B cell (primary cell): ENCODE data around the gene EMID1. TPM values are rescaled to one million over a fixed set of nuclear protein-coding genes. Genes with fewer than 3 reads are reported as not detected.

ENCODE experiments used
- ATAC-seq: fragments of 200-7000 bp; cut with Tn5 transposase; one replicate; pipeline ENCODE4 v1.10.0; 2021; ENCODE audit warnings: low read depth, mild to moderate bottlenecking, moderate number of reproducible peaks, moderate library complexity
- CTCF ChIA-PET: fragments of 350-600 bp; sonication (Branson Sonifier 250); formaldehyde crosslinking; loops from one replicate; lab custom pipeline; 2021; ENCODE audit warnings: antibody characterized with exemption, inconsistent platforms; lab: Charles Lee
- POLR2A ChIA-PET: fragments of 350-600 bp; sonication (Branson Sonifier 250); formaldehyde crosslinking; loops from one replicate; lab custom pipeline; 2021; ENCODE audit warnings: antibody characterized with exemption; lab: Charles Lee
- DNase-seq: peaks from one replicate; pipeline ENCODE4 v3.0.0; 2013
- H2AFZ ChIP-seq: 2 replicates; pipeline ENCODE4 v1.6.1; 2012; ENCODE audit warnings: mild to moderate bottlenecking, low read depth, low read length; ENCODE audit not compliant: insufficient read depth, poor library complexity, severe bottlenecking
- H3K27ac ChIP-seq, 2 donors: 1 replicate in 1 of 2; 2 replicates in 1 of 2; pipeline ENCODE4 v1.5.1; 2012 to 2013; ENCODE audit warnings: low read length in 2 of 2, mild to moderate bottlenecking in 2 of 2, moderate library complexity in 1 of 2
- H3K27me3 ChIP-seq, 4 experiments: fragments of 200-600 bp in 1 of 4; sonication (generic) in 1 of 4; replicated peaks in 1 of 4; 1 replicate in 2 of 4; 2 replicates in 2 of 4; pipeline versions ENCODE4 v1.6.1 to v1.7.0; 2013 to 2016; ENCODE audit warnings: low read length in 3 of 4, mild to moderate bottlenecking in 2 of 4, mixed read lengths in 1 of 4, moderate library complexity in 1 of 4; ENCODE audit not compliant: insufficient read depth in 4 of 4, control insufficient read depth in 3 of 4; ENCODE audit errors: control extremely low read depth in 1 of 4
- H3K36me3 ChIP-seq, 2 experiments: replicated peaks in 1 of 2; 1 replicate in 1 of 2; 2 replicates in 1 of 2; pipeline versions ENCODE4 v1.6.1 to v1.7.1; 2013; ENCODE audit warnings: low read length in 1 of 2; ENCODE audit not compliant: insufficient read depth in 2 of 2, control insufficient read depth in 1 of 2; ENCODE audit errors: control extremely low read depth in 1 of 2, extremely low read depth in 1 of 2
- H3K4me1 ChIP-seq, 2 donors: fragments of 200-600 bp in 1 of 2; sonication (generic) in 1 of 2; 1 replicate in 1 of 2; 2 replicates in 1 of 2; pipeline versions ENCODE4 v1.5.1 to v1.6.1; 2013 to 2017; ENCODE audit warnings: low read length in 2 of 2; ENCODE audit not compliant: control insufficient read depth in 2 of 2, insufficient read depth in 2 of 2
- H3K4me2 ChIP-seq: replicated peaks from 2 replicates; pipeline ENCODE3; 2012; ENCODE audit warnings: mild to moderate bottlenecking, low read depth, low read length; ENCODE audit not compliant: poor library complexity, severe bottlenecking
- H3K4me3 ChIP-seq, 5 experiments: fragments of 200-600 bp in 1 of 5; sonication (generic) in 1 of 5; 1 replicate in 3 of 5; 2 replicates in 2 of 5; pipeline versions ENCODE4 v1.5.1 to v1.7.0; 2011 to 2016; ENCODE audit warnings: low read length in 4 of 5, mild to moderate bottlenecking in 4 of 5, low read depth in 2 of 5, control low read depth in 1 of 5, moderate library complexity in 1 of 5; ENCODE audit not compliant: insufficient read depth in 1 of 5; ENCODE audit errors: control extremely low read depth in 1 of 5, extremely low read depth in 1 of 5
- H3K79me2 ChIP-seq: fragments of 200-600 bp; sonication (generic); one replicate; pipeline ENCODE4 v1.6.0; 2016; ENCODE audit warnings: low read length; ENCODE audit not compliant: control insufficient read depth, insufficient read depth
- H3K9ac ChIP-seq: fragments of 200-600 bp; sonication (generic); 2 replicates; pipeline ENCODE4 v1.6.1; 2017; ENCODE audit warnings: mild to moderate bottlenecking, low read length, moderate library complexity
- H3K9me3 ChIP-seq, 3 donors: one replicate each; pipeline versions ENCODE4 v1.6.1 to v1.7.1; 2013; ENCODE audit warnings: low read length in 2 of 3; ENCODE audit not compliant: control insufficient read depth in 2 of 3, insufficient read depth in 1 of 3; ENCODE audit errors: control extremely low read depth in 1 of 3
- H4K20me1 ChIP-seq: 2 replicates; pipeline ENCODE4 v1.6.0; 2012; ENCODE audit warnings: mild to moderate bottlenecking, low read length; ENCODE audit not compliant: insufficient read depth, control insufficient read depth, poor library complexity, severe bottlenecking
- H3K27ac Mint-ChIP-seq: one replicate; pipeline ENCODE4 v1.8.0; 2021; ENCODE audit warnings: mixed read lengths
- H3K27me3 Mint-ChIP-seq: one replicate; pipeline ENCODE4 v1.8.0; 2021; ENCODE audit warnings: mixed read lengths
- H3K4me1 Mint-ChIP-seq: one replicate; pipeline ENCODE4 v1.8.0; 2021; ENCODE audit warnings: mixed read lengths
- H3K4me3 Mint-ChIP-seq: one replicate; pipeline ENCODE4 v1.8.0; 2021; ENCODE audit warnings: mixed read lengths
- H3K9me3 Mint-ChIP-seq: one replicate; pipeline ENCODE4 v1.8.0; 2022; ENCODE audit warnings: mixed read lengths; ENCODE audit not compliant: insufficient read depth
- CTCF ChIP-seq: fragments of 200-600 bp; IDR thresholded peaks from one replicate; pipeline ENCODE4 v1.8.0; 2022; ENCODE audit warnings: antibody characterized with exemption, mild to moderate bottlenecking
- EZH2 ChIP-seq: IDR thresholded peaks from 2 replicates; pipeline ENCODE4 v1.6.1; 2012; ENCODE audit warnings: borderline replicate concordance, low read depth, mild to moderate bottlenecking, moderate library complexity, low read length; ENCODE audit not compliant: insufficient read depth, poor library complexity, severe bottlenecking
- WGBS: methylation state at CpG from one replicate; pipeline ENCODE4 v1.1.5; 2013; ENCODE audit warnings: missing lambda C conversion rate; ENCODE audit not compliant: insufficient coverage; 5-methylcytosine and 5-hydroxymethylcytosine counted together
- intact Hi-C: fragments of 100-400 bp; cut with micrococcal nuclease; formaldehyde crosslinking; loops from one replicate; pipeline ENCODE4 v1.10.0; 2022
- polyA plus RNA-seq: library from polyadenylated mRNA; depleted of rRNA; stranded (reverse); fragments of >200 nt; gene quantifications from 2 replicates; pipeline ENCODE4 v1.2.3, GENCODE V29; 2012
- total RNA-seq, 2 donors: library from RNA; stranded (reverse); fragments of 120-200 nt in 1 of 2; gene quantifications; 1 replicate in 1 of 2; 2 replicates in 1 of 2; pipeline versions ENCODE4 v1.2.3 to v1.2.4, GENCODE V29; 2013 to 2022

The EMID1 gene
- total and polyA plus RNA-seq, 2 donors (not counting 1 experiment from before 2014, with no cell fraction given), result not detected

- ChIA-PET CTCF (interaction anchor here (1.3 to 5.0 kb wide), 4 partner anchors 19 to 414 kb away, joined by 3 to 63 read pairs (median 20); no protein-coding TSS in a partner anchor), POLR2A (no interaction called here)
- Histone ChIP-seq H3K36me3 (no peaks in the 10 kb centered on the region), H3K9me3 (peaks cover 4 to 31% (median 15%) of the 10 kb centered on the region in 3 donors), H3K79me2 (no peaks in the 10 kb centered on the region), H3K9ac (no peak overlapping the region), H4K20me1 (no peaks in the 10 kb centered on the region), H3K4me2 (no peak overlapping the region), H3K27me3 (peaks cover 0 to 17% (median 3%) of the 10 kb centered on the region in 4 experiments), H3K27ac (no peak overlapping the region), H3K4me1 (peaks cover 3 to 4% of the 10 kb centered on the region in 2 donors), H2AFZ (no peak overlapping the region), H3K4me3 (no peak overlapping the region)
- H3K9me3 Mint-ChIP-seq, result peaks cover 12% of the 10 kb centered on the region
- WGBS, result 98% methylated on average over 6 of the region's 11 CpGs
- no peaks in the 10 kb centered on the region for H3K4me1 Mint-ChIP-seq
- no peak overlapping the region for H3K4me3 Mint-ChIP-seq
- DNase-seq (no peak), ATAC-seq (no peak)
- intact Hi-C loops, result loop anchor here (10.0 kb wide), 1 partner anchor 129 kb away; no protein-coding TSS in a partner anchor
- no peak for TF ChIP-seq CTCF
- TF ChIP-seq EZH2, result no peak
- H3K27me3 Mint-ChIP-seq, result peaks cover 23% of the 10 kb centered on the region
- H3K27ac Mint-ChIP-seq, result no peak overlapping the region
Measured at GRCh38 chr22:29243874-29244446, 38.3 kb downstream of the EMID1 start.
